Motor neuron (in vitro differentiated cells): Measurements from ENCODE around the gene CLDN6. TPM values are rescaled to one million over a fixed set of nuclear protein-coding genes. Genes with fewer than 3 reads are reported as not detected.

ENCODE experiments used
- ATAC-seq, 8 experiments: fragments of 200-7000 bp; cut with Tn5 transposase; replicated peaks in 6 of 8; 2 replicates each; pipeline ENCODE4 v1.8.0; 2021; ENCODE audit warnings: mild to moderate bottlenecking in 8 of 8, moderate library complexity in 8 of 8
- H3K27ac ChIP-seq, 2 donors: fragments of 250-450 bp; sonication (Bioruptor Pico); 2 replicates each; pipeline ENCODE4 v1.9.0; 2021; ENCODE audit warnings: antibody characterized with exemption in 2 of 2, mild to moderate bottlenecking in 2 of 2, moderate library complexity in 1 of 2
- H3K4me1 ChIP-seq, 2 donors: fragments of 250-450 bp; sonication (Bioruptor Pico); replicated peaks in 1 of 2; 2 replicates each; pipeline ENCODE4 v1.6.1; 2021; ENCODE audit warnings: antibody characterized with exemption in 2 of 2, mild to moderate bottlenecking in 2 of 2, moderate library complexity in 1 of 2
- H3K4me3 ChIP-seq, 5 donors: fragments of 250-450 bp; sonication (Bioruptor Pico); 2 replicates each; pipeline ENCODE4 v1.9.0; 2021; ENCODE audit warnings: antibody characterized with exemption in 5 of 5, mild to moderate bottlenecking in 5 of 5, moderate library complexity in 4 of 5
- WGBS, 10 experiments: fragments of 450-650 bp; shearing (Covaris generic); methylation state at CpG; one replicate each; pipeline ENCODE4 v1.0.0; 2022; 5-methylcytosine and 5-hydroxymethylcytosine counted together
- in situ Hi-C, 9 experiments: fragments of 400-800 bp; cut with MboI; loops; one replicate each; pipeline ENCODE4 v1.15.0; 2021; ENCODE audit warnings: low sequenced_read_pairs in 9 of 9, low pct_unique_long_range_greater_than_20kb in 2 of 9; ENCODE audit not compliant: unreplicated experiment in 9 of 9
- total RNA-seq, 8 experiments: library from RNA; unstranded; fragments of 300-600 nt; gene quantifications; 2 replicates each; pipeline versions ENCODE4 v1.2.3 to v1.2.4, GENCODE V29; 2022

CLDN6 gene
- total RNA-seq, 8 experiments from 2014 or later: 0.27 to 6.0 (median 1.3) TPM

DNA sequence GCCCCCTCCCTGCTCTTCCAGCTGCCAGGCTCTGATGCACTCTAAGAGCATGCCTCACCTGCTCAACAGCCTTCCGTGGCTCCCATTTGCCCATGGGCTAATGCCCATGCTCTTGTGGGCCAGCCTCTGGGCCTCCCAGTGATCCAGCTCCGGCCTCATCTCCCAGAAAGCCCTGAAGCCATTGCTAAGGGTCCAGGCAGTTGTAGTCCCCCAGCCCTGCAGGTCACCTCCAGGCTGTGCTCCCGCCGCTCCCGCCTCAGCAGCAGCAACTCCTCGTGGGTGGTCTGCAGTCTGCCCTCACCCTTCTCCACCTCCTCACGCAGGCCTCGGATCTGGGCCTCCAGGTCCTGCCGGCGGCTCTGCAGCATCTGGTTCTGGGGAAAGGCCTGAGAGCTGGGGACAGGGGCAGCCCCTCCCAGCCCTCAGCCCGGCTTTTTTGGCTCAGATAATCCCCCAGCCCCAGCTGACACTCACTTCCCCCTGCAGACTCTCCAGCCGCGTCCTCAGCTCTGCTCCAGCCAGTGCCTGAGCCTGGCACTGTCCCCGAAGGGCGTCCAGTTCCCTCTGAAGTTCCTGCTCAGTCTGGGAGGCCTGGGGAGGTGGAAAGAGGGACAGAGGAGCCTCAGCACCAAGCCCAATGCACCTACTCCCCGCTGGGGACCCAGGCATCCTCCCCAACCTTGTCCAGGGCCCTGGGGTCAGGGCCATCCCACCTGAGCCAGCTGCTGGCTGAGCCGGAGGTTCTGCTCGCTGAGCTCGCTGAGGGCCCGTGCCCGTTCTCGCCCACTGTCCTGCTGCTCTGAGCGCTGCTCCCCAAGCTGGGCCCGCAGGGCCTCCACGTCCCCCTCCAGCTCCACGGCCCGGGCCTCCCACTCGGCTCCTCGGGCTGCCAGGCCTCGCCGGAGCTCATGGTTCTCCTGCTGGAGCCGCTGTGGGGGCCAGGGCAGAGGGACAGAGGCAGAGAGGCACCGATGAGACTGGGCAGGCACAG, 12.5 kb upstream of the CLDN6 start:
- in situ Hi-C loops: loop anchor here in 1 of 9 experiments (25.0 kb wide), 1 partner anchor 107 kb away; the partner anchor contains the start of gene ZNF213
- Histone ChIP-seq H3K4me3 (no peak overlapping the region), H3K27ac (no peak overlapping the region), H3K4me1 (peaks cover 3 to 9% of the 10 kb centered on the region in 2 donors)
- 45 to 100% (median 60%) methylated on average over 1 to 14 of the region's 33 CpGs; no CpG with 5 or more reads in 5 of the 10 experiments for WGBS, 10 experiments
- ATAC-seq: no peak

DNA sequence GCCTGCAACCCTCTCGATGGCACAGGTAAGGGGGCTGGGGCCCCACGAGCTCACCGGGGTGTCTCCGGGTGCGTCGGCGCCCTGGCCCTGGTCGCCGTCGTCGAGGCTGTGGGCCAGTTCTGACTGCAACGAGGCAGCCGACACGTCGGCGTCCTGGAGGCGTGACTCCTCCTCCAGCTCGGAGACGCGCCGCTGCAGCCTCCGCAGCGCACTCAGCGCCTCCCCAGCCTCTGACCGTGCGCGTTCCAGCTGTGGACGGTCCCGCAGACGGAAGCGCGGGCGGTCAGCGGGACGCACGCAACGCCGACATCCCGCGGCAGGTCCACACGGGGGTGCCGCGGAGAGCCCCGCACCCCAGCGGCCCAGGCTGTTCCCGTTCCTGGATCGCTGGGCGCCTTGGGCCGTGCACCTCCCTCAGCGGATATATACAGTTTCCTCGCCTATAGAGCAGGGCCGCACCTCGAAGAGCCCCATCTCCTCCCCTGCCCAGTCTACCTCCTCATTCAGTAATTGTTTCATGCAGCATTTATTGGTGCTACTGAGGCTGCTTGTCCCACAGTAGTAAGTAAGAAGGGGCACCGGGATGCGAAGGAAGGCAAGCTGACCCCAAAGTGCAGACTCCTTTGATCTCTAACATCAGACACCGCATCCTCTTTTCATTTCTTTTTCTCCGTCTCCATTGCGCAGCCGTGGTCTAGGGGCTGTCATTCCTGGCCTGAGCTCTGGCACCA, 11.7 kb upstream of the CLDN6 start:
- Histone ChIP-seq H3K4me1 (peaks cover 3 to 9% of the 10 kb centered on the region in 2 donors), H3K27ac (peak overlapping the region in 1 of 2 donors; percentile 28), H3K4me3 (peak overlapping the region in 1 of 5 donors; percentile 25)
- 0 to 72% (median 22%) methylated on average over 1 to 21 of the region's 59 CpGs; no CpG with 5 or more reads in 5 of the 10 experiments for WGBS, 10 experiments
- in situ Hi-C loops: loop anchor here in 1 of 9 experiments (25.0 kb wide), 1 partner anchor 108 kb away; the partner anchor contains the start of gene ZNF213
- ATAC-seq: peak in 5 of 8 experiments; percentile 5 to 45 (median 32)

DNA sequence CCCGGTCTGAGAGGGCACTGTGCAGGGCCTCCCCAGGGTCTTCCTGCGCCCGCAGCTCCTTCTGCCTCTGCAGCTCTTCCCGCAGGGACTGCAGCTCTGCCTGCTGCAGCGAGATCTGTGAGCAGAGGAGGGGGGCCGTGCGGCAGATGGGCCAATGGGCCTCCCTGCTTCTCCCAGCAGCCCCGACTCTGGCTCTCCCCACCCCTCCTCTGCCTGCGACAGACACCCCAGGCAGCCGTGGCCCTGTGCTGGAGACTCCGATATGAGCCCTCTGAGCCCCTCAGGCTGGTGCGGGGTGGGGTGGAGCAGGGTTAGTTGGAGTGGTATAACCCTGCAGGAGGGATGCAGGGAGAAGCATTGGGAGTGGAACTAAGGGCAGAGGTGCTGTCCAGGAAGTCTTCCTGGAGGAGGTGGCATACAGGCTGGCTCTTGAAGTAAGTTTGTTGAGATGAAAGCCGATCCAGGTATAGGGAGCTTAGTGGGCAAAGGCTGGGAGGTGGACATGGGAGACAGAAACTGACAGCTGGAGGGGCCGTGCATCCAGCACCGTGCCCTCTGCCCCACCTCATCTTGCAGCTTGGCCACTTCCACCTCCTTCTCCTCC, 10.8 kb upstream of the CLDN6 start:
- 40 to 87% methylated on average over 1 to 2 of the region's 15 CpGs; no CpG with 5 or more reads in 8 of the 10 experiments for WGBS, 10 experiments
- Histone ChIP-seq H3K4me1 (peaks cover 3 to 9% of the 10 kb centered on the region in 2 donors), H3K4me3 (peak overlapping the region in 4 of 5 donors; percentile 10 to 27 (median 19)), H3K27ac (peak overlapping the region in 1 of 2 donors; percentile 58)
- ATAC-seq: peak in 3 of 8 experiments; percentile 12 to 38 (median 33)
- in situ Hi-C loops: loop anchor here in 1 of 9 experiments (25.0 kb wide), 1 partner anchor 108 kb away; the partner anchor contains the start of gene ZNF213

DNA sequence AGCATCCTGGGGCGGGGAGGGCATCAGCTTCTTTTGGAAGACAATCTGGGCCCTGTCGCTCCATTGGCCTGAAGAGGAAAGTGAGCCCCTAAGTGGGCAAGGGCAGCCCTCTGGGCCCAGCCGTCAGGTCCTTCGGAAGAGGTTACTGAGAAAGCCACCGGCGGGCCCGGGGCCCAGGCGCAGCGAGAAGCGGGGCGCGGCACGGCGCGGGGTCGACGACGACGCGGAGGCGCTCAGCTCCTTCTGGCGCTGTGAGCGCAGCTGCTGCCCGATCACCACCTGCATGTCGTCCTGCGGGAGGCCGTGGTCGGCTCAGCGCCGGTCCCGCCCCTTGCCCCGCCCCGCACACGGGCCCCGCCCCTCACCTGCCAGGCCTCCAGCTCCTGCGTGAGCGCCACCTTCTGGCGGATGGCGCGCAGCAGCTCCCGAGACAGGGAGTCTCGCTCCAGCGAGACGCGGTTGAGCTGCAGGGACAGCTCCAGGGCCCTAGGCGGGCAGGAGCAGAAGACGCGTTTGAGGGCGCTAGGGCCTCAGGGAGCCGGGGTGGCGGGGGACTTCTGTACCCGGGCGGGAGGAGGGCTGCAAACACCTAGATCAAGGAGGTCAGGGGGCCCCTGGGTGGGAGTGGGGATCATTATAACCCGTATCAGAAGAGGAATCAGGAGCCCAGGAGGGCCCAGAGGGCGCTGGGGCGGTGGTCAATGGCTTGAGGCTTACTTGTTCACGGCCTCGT, 10.2 kb upstream of the CLDN6 start:
- WGBS, 10 experiments: 10 to 83% (median 60%) methylated on average over 1 to 9 of the region's 58 CpGs; no CpG with 5 or more reads in 7 of the 10 experiments
- Histone ChIP-seq H3K4me1 (peaks cover 4 to 9% of the 10 kb centered on the region in 2 donors), H3K27ac (peak overlapping the region in 1 of 2 donors; percentile 58), H3K4me3 (peak overlapping the region; percentile 12 to 29 (median 26))
- peak; percentile 4 to 56 (median 48) for ATAC-seq
- in situ Hi-C loops: loop anchor here in 1 of 9 experiments (25.0 kb wide), 1 partner anchor 109 kb away; the partner anchor contains the start of gene ZNF213

DNA sequence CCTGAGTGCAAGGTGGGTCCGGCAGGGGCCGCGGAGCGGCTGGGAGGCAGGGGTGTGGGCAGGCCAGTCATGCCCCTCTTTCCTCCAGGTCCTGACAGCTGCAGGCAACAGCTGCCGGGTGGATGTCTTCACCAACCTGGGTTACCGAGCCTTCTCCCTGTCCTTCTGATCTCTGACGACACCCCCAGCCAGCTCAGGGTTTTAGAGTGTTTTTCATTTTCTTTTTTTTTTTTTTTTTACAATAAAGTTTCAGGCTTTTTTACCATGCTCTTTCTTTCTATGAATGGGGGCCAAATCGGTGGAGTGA, 9.5 kb upstream of the CLDN6 start:
- in situ Hi-C loops: loop anchor here in 1 of 9 experiments (25.0 kb wide), 1 partner anchor 110 kb away; the partner anchor contains the start of gene ZNF213
- no peak for ATAC-seq

DNA sequence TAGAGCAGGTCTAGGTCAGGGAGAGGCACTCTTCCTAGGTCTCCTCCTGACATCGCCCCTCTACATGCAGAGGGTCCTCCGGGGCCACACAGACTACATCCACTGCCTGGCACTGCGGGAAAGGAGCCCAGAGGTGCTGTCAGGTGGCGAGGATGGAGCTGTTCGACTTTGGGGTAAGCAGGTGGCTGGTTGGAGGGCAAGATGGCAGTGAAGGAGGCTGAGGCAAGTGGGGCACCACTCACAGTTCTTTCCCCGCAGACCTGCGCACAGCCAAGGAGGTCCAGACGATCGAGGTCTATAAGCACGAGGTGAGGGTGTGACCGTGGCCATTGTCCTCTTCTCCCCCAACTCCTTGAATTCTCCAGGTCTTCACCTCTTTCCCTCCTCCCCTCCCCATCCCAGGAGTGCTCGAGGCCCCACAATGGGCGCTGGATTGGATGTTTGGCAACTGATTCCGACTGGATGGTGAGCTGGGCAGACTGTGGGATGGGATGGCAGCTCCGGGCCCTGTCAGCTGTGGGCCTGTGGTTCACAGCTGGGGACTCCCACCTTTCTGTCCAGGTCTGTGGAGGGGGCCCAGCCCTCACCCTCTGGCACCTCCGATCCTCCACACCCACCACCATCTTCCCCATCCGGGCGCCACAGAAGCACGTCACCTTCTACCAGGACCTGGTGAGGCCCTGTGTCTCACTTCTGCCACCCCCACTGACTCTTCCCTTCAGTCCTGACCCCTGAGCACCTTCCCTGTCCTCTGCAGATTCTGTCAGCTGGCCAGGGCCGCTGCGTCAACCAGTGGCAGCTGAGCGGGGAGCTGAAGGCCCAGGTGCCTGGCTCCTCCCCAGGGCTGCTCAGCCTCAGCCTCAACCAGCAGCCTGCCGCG, 8.9 kb upstream of the CLDN6 start:
- in situ Hi-C loops: loop anchor here in 1 of 9 experiments (25.0 kb wide), 1 partner anchor 110 kb away; the partner anchor contains the start of gene ZNF213
- no peak for ATAC-seq
- no peak overlapping the region for H3K4me3 ChIP-seq
- H3K4me1 ChIP-seq: peaks cover 17 to 21% of the 10 kb centered on the region in 2 donors
- H3K27ac ChIP-seq: no peak overlapping the region
- 83 to 100% (median 96%) methylated on average over 1 to 7 of the region's 24 CpGs; no CpG with 5 or more reads in 5 of the 10 experiments for WGBS, 10 experiments

More for the DNA sequence above, 9.5 kb upstream of the CLDN6 start:
- H3K4me1 ChIP-seq: peaks cover 11 to 15% of the 10 kb centered on the region in 2 donors
- no peak overlapping the region for H3K27ac ChIP-seq
- 50 to 94% (median 88%) methylated on average over 1 to 6 of the region's 8 CpGs; no CpG with 5 or more reads in 2 of the 10 experiments for WGBS, 10 experiments
- H3K4me3 ChIP-seq: no peak overlapping the region

DNA sequence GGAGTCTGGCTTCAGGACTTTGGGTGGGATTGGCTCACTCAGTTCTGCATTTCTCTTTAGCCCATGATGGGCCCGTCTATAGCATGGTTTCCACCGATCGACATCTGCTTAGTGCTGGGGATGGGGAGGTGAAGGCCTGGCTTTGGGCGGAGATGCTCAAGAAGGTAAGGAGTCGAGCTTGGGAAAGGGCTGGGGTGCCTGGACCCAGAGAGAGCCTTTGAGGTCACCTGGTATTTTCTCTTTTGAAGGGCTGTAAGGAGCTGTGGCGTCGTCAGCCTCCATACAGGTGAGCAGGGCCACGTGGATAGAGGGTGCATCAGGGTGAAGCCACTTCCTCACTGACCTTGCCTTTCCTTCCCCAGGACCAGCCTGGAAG, 8.0 kb upstream of the CLDN6 start:
- H3K4me3 ChIP-seq: no peak overlapping the region
- H3K27ac ChIP-seq: no peak overlapping the region
- H3K4me1 ChIP-seq: peaks cover 23 to 25% of the 10 kb centered on the region in 2 donors
- 80 to 100% (median 90%) methylated on average over 1 to 7 of the region's 8 CpGs; no CpG with 5 or more reads in 4 of the 10 experiments for WGBS, 10 experiments
- ATAC-seq: no peak
- in situ Hi-C loops: loop anchor here in 1 of 9 experiments (25.0 kb wide), 1 partner anchor 111 kb away; the partner anchor contains the start of gene ZNF213

DNA sequence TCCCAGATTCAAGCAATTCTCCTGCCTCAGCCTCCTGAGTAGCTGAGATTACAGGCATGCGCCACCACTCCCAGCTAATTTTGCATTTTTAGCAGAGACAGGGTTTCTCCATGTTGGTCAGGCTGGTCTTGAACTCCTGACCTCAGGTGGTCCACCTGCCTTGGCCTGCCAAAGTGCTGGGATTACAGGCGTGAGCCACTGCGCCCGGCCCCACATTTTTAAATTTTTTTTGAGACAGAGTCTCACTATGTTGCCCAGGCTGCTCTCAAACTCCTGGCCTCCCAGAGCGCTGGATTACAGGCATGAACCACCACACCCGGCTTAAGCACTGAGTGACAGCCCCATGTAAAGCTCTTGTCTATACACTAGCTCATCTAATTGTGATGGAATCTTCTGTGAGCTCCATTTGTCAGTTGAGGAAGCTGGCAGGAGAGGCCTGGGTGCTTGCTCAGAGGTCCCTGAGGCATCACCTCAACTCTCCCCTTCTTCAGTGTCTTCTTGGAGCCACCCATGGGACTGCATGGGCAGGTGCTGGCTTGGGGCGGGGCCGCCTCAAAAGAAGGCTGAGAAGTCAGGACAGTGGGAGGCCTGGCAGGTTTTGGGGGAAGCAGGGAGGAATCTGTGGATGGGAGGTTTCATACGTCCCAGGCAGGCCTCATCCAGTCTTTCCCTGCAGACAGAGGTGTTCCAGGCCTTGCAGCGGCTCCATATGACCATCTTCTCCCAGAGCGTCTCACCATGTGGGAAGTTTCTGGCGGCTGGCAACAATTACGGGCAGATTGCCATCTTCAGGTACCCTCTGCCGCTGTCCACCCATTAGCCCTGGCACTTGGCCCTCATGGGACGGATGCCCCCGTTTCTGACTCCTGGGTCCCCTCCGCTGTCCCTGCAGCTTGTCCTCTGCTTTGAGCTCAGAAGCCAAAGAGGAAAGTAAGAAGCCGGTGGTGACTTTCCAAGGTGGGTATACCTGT, 7.3 kb upstream of the CLDN6 start:
- Histone ChIP-seq H3K27ac (no peak overlapping the region), H3K4me3 (no peak overlapping the region), H3K4me1 (peaks cover 23 to 32% of the 10 kb centered on the region in 2 donors)
- 87 to 100% (median 100%) methylated on average over 1 to 9 of the region's 18 CpGs; no CpG with 5 or more reads in 3 of the 10 experiments for WGBS, 10 experiments
- in situ Hi-C loops: loop anchor here in 1 of 9 experiments (25.0 kb wide), 1 partner anchor 112 kb away; the partner anchor contains the start of gene ZNF213
- no peak for ATAC-seq

DNA sequence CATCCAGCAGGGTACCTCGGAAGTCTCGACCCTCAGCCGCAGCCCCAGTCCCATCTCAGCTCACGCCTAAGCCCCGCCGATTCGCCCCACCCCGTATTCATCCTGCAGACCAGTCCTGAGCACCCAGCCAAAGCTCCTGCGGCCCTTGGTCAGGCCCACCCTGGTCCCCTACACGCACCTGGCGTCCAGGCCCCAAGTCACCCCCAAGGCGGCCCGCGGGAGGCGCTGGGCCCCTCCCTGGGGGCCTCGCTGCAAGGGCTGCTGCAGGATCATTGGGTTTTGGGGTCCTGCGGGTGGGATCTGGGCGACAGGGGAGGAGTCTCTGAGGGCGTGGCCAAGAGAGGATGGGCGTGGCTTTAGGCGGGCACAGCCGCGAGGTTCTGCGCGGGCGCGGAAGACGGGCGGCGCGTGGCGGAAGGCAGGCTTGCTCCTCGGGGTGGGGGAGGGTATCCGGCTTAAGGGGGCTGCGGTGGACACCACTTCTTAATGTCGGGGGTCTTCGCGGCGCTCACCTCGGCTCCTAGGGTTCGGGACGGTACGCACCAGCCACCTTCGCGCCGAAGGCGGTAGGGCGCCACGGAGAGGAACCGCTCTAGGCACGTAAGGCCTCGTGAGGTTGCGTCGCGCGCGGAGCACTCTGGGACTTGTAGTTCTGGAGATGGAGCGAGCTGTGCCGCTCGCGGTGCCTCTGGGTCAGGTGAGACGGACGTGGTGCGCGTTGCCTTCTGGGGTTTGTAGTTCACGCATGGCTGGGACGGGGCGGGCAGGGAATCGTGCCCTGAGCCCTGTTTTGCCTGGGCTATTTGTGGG, 5.9 kb upstream of the CLDN6 start, which contains the start of the genes HCFC1R1 and THOC6:
Gene HCFC1R1, minus strand, starts transcription at position 274 of the 810 bp plus-strand sequence. Its CDS starts 1 bp downstream, at position 273.
Gene THOC6, plus strand, starts transcription at position 367 of the 810 bp plus-strand sequence. Its CDS starts 292 bp downstream, at position 659.
- peak; percentile 58 to 79 (median 64) for ATAC-seq
- Histone ChIP-seq H3K4me3 (peak within 1 kb of the TSS; percentile 66 to 87 (median 76)), H3K4me1 (peaks cover 25 to 33% of the 10 kb centered on the region in 2 donors), H3K27ac (peak within 1 kb of the TSS; percentile 92 to 93)
- 0% methylated on average over 4 to 10 of the region's 69 CpGs; no CpG with 5 or more reads in 7 of the 10 experiments for WGBS, 10 experiments
- in situ Hi-C loops: no loop called here
